PFSK-1 (cell line): Measurements from ENCODE around the gene PARD3B.

ENCODE experiments used
- FOXP2 ChIP-seq: optimal IDR thresholded peaks from 2 replicates; pipeline ENCODE3; 2011; ENCODE audit warnings: borderline replicate concordance, control low read depth, inconsistent platforms; ENCODE audit not compliant: insufficient read depth; ENCODE audit errors: extremely low read length, extremely low read depth
- POLR2AphosphoS5 ChIP-seq: IDR thresholded peaks from 2 replicates; pipeline ENCODE4 v1.6.1; 2012; ENCODE audit warnings: low read depth, mild to moderate bottlenecking, control low read depth, low read length, moderate library complexity
- REST ChIP-seq, 2 experiments: IDR thresholded peaks; 2 replicates each; pipeline versions ENCODE4 v1.6.1 to v1.8.0; 2011 to 2012; ENCODE audit warnings: low read depth in 2 of 2, low read length in 2 of 2, control low read depth in 1 of 2, inconsistent platforms in 1 of 2, mild to moderate bottlenecking in 1 of 2, moderate library complexity in 1 of 2; ENCODE audit not compliant: insufficient read depth in 1 of 2
- SIN3A ChIP-seq: IDR thresholded peaks from 2 replicates; pipeline ENCODE4 v1.6.1; 2012; ENCODE audit warnings: mild to moderate bottlenecking, low read length, moderate library complexity, borderline replicate concordance; ENCODE audit not compliant: insufficient read depth
- TAF1 ChIP-seq: IDR thresholded peaks from 2 replicates; pipeline ENCODE4 v1.6.1; 2012; ENCODE audit warnings: low read length, control low read depth, borderline replicate concordance; ENCODE audit not compliant: insufficient read depth

PARD3B gene

GRCh38 chr2:204504594-204504993, 40.7 kb upstream of the PARD3B start:
- no peak for TF ChIP-seq POLR2AphosphoS5

GRCh38 chr2:204505488-204505887, 39.8 kb upstream of the PARD3B start:
- no peak for TF ChIP-seq REST (IDR thresholded peaks at IDR 0.05; ENCODE audit: insufficient read depth in 1 of 2, low read depth in 2 of 2, low read length in 2 of 2)
- TF ChIP-seq FOXP2 = no peak
- TF ChIP-seq TAF1 = no peak
- no peak for TF ChIP-seq SIN3A
- TF ChIP-seq POLR2AphosphoS5 = no peak

GRCh38 chr2:204505946-204506345, 39.3 kb upstream of the PARD3B start:
- TF ChIP-seq REST (IDR thresholded peaks at IDR 0.05; ENCODE audit: insufficient read depth in 1 of 2, low read depth in 2 of 2, low read length in 2 of 2) (no peak), TAF1 (no peak), FOXP2 (no peak), SIN3A (no peak), POLR2AphosphoS5 (no peak)

DNA sequence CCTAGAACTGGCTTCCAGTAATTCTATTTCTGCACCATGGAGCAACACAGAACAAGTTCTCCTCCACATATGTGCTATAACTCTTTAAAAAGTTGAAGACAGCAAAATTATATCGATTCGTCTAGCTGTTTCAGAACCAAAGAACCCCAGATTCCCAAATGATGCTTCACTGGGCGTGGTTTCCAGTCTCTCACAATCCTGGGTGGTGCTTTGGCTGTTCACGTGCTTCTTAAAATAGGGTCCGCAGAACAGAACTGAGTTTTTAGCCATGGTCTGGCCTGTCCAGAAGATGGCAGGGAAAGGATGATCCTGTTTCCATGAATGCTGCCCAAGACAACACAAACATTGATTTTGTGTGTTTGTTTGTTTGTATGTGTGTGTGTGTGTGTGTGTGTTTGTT, 37.6 kb upstream of the PARD3B start:
- no peak for TF ChIP-seq TAF1
- TF ChIP-seq SIN3A = no peak
- no peak for TF ChIP-seq FOXP2
- TF ChIP-seq REST (IDR thresholded peaks at IDR 0.05; ENCODE audit: insufficient read depth in 1 of 2, low read depth in 2 of 2, low read length in 2 of 2) = no peak
- TF ChIP-seq POLR2AphosphoS5 = no peak

DNA sequence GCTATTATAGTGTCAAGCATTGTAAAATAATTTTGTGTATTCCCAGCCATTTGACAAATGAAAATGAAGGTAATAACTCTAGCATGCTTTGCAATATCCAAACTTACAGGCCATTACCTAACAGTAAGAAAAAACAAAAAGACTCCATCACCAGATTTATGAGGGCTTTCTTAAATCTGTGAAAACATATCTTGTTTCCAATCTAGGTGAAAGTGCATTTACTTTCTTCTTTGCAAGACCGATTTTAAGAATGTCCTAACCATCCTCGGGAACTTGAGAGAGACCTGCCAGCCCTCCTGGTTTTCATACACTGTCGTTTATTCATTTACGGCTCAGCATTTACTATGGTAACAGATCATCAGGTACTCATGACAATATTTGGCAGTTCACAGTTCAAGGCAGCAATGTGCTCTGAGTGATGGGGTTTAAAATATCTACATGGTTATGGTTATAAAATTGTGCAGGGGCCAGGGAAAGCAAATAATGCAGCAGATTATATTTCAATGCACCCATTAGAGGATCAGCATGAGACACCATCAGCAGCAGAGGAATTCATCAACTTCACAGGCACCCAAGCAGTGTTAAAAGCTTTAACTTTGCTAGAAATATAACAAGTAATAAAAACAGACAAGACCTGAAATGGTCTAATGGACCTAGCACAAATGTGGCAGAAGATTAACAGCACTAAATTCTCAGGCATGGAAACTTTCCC, 34.4 kb upstream of the PARD3B start:
- TF ChIP-seq SIN3A (no peak), FOXP2 (no peak)

- TF ChIP-seq SIN3A = no peak
- TF ChIP-seq TAF1 = no peak
- TF ChIP-seq POLR2AphosphoS5 = no peak
- TF ChIP-seq REST (IDR thresholded peaks at IDR 0.05; ENCODE audit: insufficient read depth in 1 of 2, low read depth in 2 of 2, low read length in 2 of 2) = no peak
- TF ChIP-seq FOXP2 = no peak
These were observed 30.8 kb upstream of the PARD3B start for GRCh38 chr2:204514439-204514838.
